WTC11 (cell line): ENCODE measurements around the gene SLIT1. TPM values are rescaled to one million over a fixed set of nuclear protein-coding genes. Genes with fewer than 3 reads are reported as not detected.

Experiments used
- ATAC-seq: fragments of 200-7000 bp; cut with Tn5 transposase; 2 replicates; pipeline ENCODE4 v1.10.0; 2021; ENCODE audit warnings: mild to moderate bottlenecking, moderate library complexity
- CTCF ChIA-PET: fragments of 300-600 bp; sonication (Branson Sonifier 250); formaldehyde crosslinking; loops from one replicate; lab custom pipeline; 2021; ENCODE audit warnings: antibody characterized with exemption; lab: Charles Lee
- POLR2A ChIA-PET: fragments of 350-600 bp; sonication (Branson Sonifier 250); formaldehyde crosslinking; loops from one replicate; lab custom pipeline; 2021; ENCODE audit warnings: antibody characterized with exemption; lab: Charles Lee
- DNase-seq: peaks from one replicate; pipeline ENCODE4 v3.0.0; 2021; ENCODE audit warnings: low spot score
- H3K27ac Mint-ChIP-seq: 2 replicates; pipeline ENCODE4 v1.8.0; 2021; ENCODE audit warnings: mixed read lengths
- H3K27me3 Mint-ChIP-seq: 2 replicates; pipeline ENCODE4 v1.8.0; 2021; ENCODE audit warnings: low read depth, mild to moderate bottlenecking, moderate library complexity, mixed read lengths
- H3K36me3 Mint-ChIP-seq: 2 replicates; pipeline ENCODE4 v1.8.0; 2021; ENCODE audit warnings: mixed read lengths
- H3K4me1 Mint-ChIP-seq: 2 replicates; pipeline ENCODE4 v1.8.0; 2022; ENCODE audit warnings: mixed read lengths
- H3K4me3 Mint-ChIP-seq: 2 replicates; pipeline ENCODE4 v1.8.0; 2021; ENCODE audit warnings: mild to moderate bottlenecking, moderate library complexity, mixed read lengths
- H3K9me3 Mint-ChIP-seq: 2 replicates; pipeline ENCODE4 v1.8.0; 2021; ENCODE audit warnings: mixed read lengths
- CREM ChIP-seq: sonication (generic); formaldehyde crosslinking; IDR thresholded peaks from 2 replicates; pipeline ENCODE4 v1.8.1; 2022; ENCODE audit warnings: mild to moderate bottlenecking, missing genetic modification reagents, moderate library complexity
- ELF4 ChIP-seq: sonication (generic); formaldehyde crosslinking; IDR thresholded peaks from 2 replicates; pipeline ENCODE4 v1.8.1; 2022; ENCODE audit warnings: low read depth, mild to moderate bottlenecking, moderate library complexity, missing genetic modification reagents
- JAZF1 ChIP-seq: fragments of 250-450 bp; sonication (Bioruptor Pico); IDR thresholded peaks from 2 replicates; pipeline ENCODE4 v1.9.0; 2021; ENCODE audit warnings: moderate library complexity, mild to moderate bottlenecking, inconsistent platforms
- JUN ChIP-seq: sonication (generic); formaldehyde crosslinking; IDR thresholded peaks from 2 replicates; pipeline ENCODE4 v1.8.0; 2023; ENCODE audit warnings: mild to moderate bottlenecking, missing genetic modification reagents
- MLX ChIP-seq: sonication (generic); formaldehyde crosslinking; IDR thresholded peaks from 2 replicates; pipeline ENCODE4 v1.8.1; 2023; ENCODE audit warnings: mild to moderate bottlenecking, missing genetic modification reagents, moderate library complexity
- NFATC4 ChIP-seq: fragments of 250-450 bp; sonication (Bioruptor Pico); IDR thresholded peaks from 2 replicates; pipeline ENCODE4 v1.9.0; 2021; ENCODE audit warnings: mild to moderate bottlenecking
- NR2C2 ChIP-seq: sonication (generic); formaldehyde crosslinking; IDR thresholded peaks from 2 replicates; pipeline ENCODE4 v1.8.0; 2022; ENCODE audit warnings: mild to moderate bottlenecking, missing genetic modification reagents
- PRRX2 ChIP-seq: fragments of 250-450 bp; sonication (Bioruptor Pico); IDR thresholded peaks from 2 replicates; pipeline ENCODE4 v1.8.0; 2021; ENCODE audit warnings: mild to moderate bottlenecking
- SMAD3 ChIP-seq: sonication (generic); formaldehyde crosslinking; IDR thresholded peaks from 2 replicates; pipeline ENCODE4 v1.8.0; 2022; ENCODE audit warnings: missing genetic modification reagents, mild to moderate bottlenecking, borderline replicate concordance
- SMAD4 ChIP-seq: sonication (generic); formaldehyde crosslinking; IDR thresholded peaks from 2 replicates; pipeline ENCODE4 v1.8.0; 2022; ENCODE audit warnings: mild to moderate bottlenecking, missing genetic modification reagents
- TEAD4 ChIP-seq: sonication (generic); formaldehyde crosslinking; IDR thresholded peaks from 2 replicates; pipeline ENCODE4 v1.8.0; 2022; ENCODE audit warnings: mild to moderate bottlenecking, missing genetic modification reagents
- TP53 ChIP-seq: sonication (generic); formaldehyde crosslinking; IDR thresholded peaks from 2 replicates; pipeline ENCODE4 v1.8.1; 2023; ENCODE audit warnings: mild to moderate bottlenecking, missing genetic modification reagents
- ZNF416 ChIP-seq: fragments of 250-450 bp; sonication (Bioruptor Pico); IDR thresholded peaks from 2 replicates; pipeline ENCODE4 v1.9.0; 2021; ENCODE audit warnings: mild to moderate bottlenecking, inconsistent platforms
- ZNF423 ChIP-seq: fragments of 250-450 bp; sonication (Bioruptor Pico); IDR thresholded peaks from 2 replicates; pipeline ENCODE4 v2.1.2; 2022; ENCODE audit warnings: mild to moderate bottlenecking, moderate library complexity
- ZNF532 ChIP-seq: fragments of 250-450 bp; sonication (Bioruptor Pico); IDR thresholded peaks from 2 replicates; pipeline ENCODE4 v1.9.0; 2021; ENCODE audit warnings: mild to moderate bottlenecking, borderline replicate concordance
- total RNA-seq: library from RNA; stranded (reverse); gene quantifications from 3 replicates; pipeline ENCODE4 v1.2.3, GENCODE V29; 2021
- TF ChIP-seq, protein P1 (sequence below): fragments of 250-450 bp; sonication (Bioruptor Pico); IDR thresholded peaks from 2 replicates; pipeline ENCODE4 v1.9.0; 2021; ENCODE audit warnings: mild to moderate bottlenecking
- TF ChIP-seq, protein P2 (sequence below): sonication (generic); formaldehyde crosslinking; IDR thresholded peaks from 2 replicates; pipeline ENCODE4 v1.8.0; 2022; ENCODE audit warnings: mild to moderate bottlenecking, missing genetic modification reagents

The SLIT1 gene
- total RNA-seq, 1 experiment from 2014 or later: 1.6 TPM

DNA sequence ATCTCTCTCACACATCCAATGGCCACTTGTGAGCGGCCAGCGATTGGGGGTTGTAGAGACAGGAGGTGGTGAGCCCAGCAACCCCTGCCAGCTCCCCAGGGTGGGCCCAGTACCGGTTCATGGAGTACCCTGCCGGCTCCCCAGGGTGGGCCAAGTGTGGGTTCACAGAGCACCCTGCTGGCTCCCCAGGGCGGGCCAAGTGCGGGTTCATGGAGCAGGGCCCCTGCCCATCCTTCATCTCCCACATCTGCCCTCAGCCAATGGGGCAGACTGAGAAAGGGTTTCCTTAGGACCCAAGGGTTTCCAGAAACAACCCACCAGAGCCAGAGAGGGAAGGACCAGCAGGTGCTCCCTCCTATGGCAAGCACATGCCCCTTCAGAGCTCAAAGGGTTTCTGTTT lies 21.4 kb upstream of the SLIT1 start (continued):
- no peak for TF ChIP-seq MLX
- TF ChIP-seq NR2C2 (CRISPR knock-in tag): no peak

DNA sequence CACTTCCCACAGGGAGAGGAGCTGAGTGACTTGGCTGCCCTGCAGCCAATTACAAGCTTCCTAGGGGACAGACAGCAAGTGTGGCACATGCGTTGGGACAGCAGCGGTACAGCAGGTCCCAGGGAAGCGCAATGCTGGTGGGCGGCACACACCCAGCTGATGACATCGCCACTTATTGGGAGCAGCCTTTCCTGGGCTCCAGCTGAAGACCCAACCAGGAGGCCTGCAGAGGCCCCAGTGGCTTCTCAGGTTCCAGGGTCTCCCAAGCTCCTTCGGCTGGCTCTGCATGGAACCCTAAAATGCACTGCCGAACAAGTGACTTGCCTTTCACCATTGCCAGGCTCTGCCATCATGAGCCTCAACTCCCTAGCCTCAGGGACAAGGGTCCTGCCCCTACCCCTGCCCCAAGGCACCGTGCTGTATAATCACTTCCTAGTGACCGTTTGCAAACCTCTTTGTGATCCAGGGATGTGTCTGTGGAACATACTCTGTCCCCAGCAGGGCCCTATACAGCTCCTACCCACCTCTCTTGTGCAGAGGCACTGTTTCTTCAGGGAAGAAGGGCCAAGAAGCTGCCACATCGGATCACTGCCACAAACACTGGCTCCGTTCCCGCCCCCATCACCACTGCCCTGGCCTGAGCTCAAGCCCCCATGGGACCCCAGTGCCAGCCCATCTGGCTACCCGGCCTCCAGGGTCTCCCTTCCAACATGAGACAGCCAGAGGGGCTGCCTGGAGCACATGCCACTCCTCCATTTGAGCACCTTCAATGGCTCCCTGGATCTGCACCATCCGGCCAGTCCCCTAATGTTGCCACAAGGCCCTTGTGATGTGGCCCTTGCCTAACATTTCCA lies 19.3 kb upstream of the SLIT1 start:
- no peak overlapping the region for H3K4me3 Mint-ChIP-seq
- 0 out of 2 replicates have a peak, but pooled peaks cover 3% of the 10 kb centered on the region for H3K4me1 Mint-ChIP-seq
- TF ChIP-seq, protein P1, sequence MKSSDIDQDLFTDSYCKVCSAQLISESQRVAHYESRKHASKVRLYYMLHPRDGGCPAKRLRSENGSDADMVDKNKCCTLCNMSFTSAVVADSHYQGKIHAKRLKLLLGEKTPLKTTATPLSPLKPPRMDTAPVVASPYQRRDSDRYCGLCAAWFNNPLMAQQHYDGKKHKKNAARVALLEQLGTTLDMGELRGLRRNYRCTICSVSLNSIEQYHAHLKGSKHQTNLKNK (CRISPR knock-in tag): no peak
- no peak for TF ChIP-seq NFATC4 (CRISPR knock-in tag)
- TF ChIP-seq JUN (CRISPR knock-in tag): no peak
- no peak for TF ChIP-seq TP53
- TF ChIP-seq, protein P2, sequence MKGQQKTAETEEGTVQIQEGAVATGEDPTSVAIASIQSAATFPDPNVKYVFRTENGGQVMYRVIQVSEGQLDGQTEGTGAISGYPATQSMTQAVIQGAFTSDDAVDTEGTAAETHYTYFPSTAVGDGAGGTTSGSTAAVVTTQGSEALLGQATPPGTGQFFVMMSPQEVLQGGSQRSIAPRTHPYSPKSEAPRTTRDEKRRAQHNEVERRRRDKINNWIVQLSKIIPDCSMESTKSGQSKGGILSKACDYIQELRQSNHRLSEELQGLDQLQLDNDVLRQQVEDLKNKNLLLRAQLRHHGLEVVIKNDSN (CRISPR knock-in tag): no peak
- TF ChIP-seq SMAD4 (CRISPR knock-in tag): no peak
- TF ChIP-seq ZNF416: no peak
- TF ChIP-seq JAZF1 (CRISPR knock-in tag): no peak
- peaks cover 3% of the 10 kb centered on the region; the same call in 1 of the 2 replicates for H3K9me3 Mint-ChIP-seq
- no peaks in the 10 kb centered on the region for H3K27me3 Mint-ChIP-seq
- H3K36me3 Mint-ChIP-seq: no peaks in the 10 kb centered on the region
- ChIA-PET POLR2A (no interaction called here), CTCF (interaction anchor here (0.7 to 14.6 kb wide), 5 partner anchors 11 to 172 kb away, joined by 3 to 364 read pairs (median 4); partner anchors contain the start of gene SLIT1)
- H3K27ac Mint-ChIP-seq: no peak overlapping the region
- DNase-seq (no peak), ATAC-seq (no peak)

GRCh38 chr10:97203220-97203619 lies 17.5 kb upstream of the SLIT1 start:
- ChIA-PET POLR2A (no interaction called here), CTCF (interaction anchor here (0.6 to 14.6 kb wide), 5 partner anchors 9 to 166 kb away, joined by 3 to 364 read pairs (median 3); no protein-coding TSS in a partner anchor)
- Mint-ChIP-seq H3K4me1 (peaks cover 5% of the 10 kb centered on the region; the same call in 1 of the 2 replicates), H3K36me3 (no peaks in the 10 kb centered on the region), H3K4me3 (no peak overlapping the region), H3K27me3 (no peaks in the 10 kb centered on the region), H3K27ac (no peak overlapping the region), H3K9me3 (peaks cover 3% of the 10 kb centered on the region; the same call in 1 of the 2 replicates)
- TF ChIP-seq ZNF423 (CRISPR knock-in tag) (no peak), TEAD4 (CRISPR knock-in tag) (no peak), CREM (CRISPR knock-in tag) (no peak), PRRX2 (CRISPR knock-in tag) (no peak), ELF4 (no peak), ZNF532 (CRISPR knock-in tag) (no peak), SMAD3 (CRISPR knock-in tag) (no peak)
- DNase-seq: no peak
- peak; percentile 56 for ATAC-seq
